ENCODE data around the gene SLC22A23.

- TF ChIP-seq POLR2AphosphoS5 (IDR thresholded peaks at IDR 0.05; ENCODE audit: borderline replicate concordance, low read depth, low read length): no peak
- TF ChIP-seq EZH2 (IDR thresholded peaks at IDR 0.05): no peak
Measured at GRCh38 chr6:3458706-3459421, 2.0 kb upstream of the SLC22A23 start.

All from SK-N-MC (cell line).